GM19239 (cell line): ENCODE measurements around the gene TBC1D8.

Experiments
- DNase-seq: peaks from one replicate; pipeline ENCODE4 v3.0.0; 2011; ENCODE audit warnings: low spot score; ENCODE audit not compliant: insufficient read length
- FAIRE-seq: peaks from 2 replicates; lab custom pipeline; 2011; peaks lifted over from hg19 to GRCh38; lab: Jason Lieb, UNC

Gene TBC1D8

GRCh38 chr2:101114268-101114783 lies 36.9 kb downstream of the TBC1D8 start:
- DNase-seq: no peak
- no peak for FAIRE-seq

- DNase-seq (no peak), FAIRE-seq (no peak)
Measured at GRCh38 chr2:101113441-101114267, 37.5 kb downstream of the TBC1D8 start.

GRCh38 chr2:101112772-101113157 lies 38.4 kb downstream of the TBC1D8 start:
- DNase-seq (no peak), FAIRE-seq (no peak)

- DNase-seq: no peak
- no peak for FAIRE-seq
Measured at GRCh38 chr2:101111917-101112771, 39.0 kb downstream of the TBC1D8 start.

- DNase-seq: no peak
- FAIRE-seq: no peak
Measured at GRCh38 chr2:101111262-101111838, 39.8 kb downstream of the TBC1D8 start.

GRCh38 chr2:101109451-101110118 lies 41.6 kb downstream of the TBC1D8 start:
- no peak for FAIRE-seq

GRCh38 chr2:101108357-101108756 lies 42.8 kb downstream of the TBC1D8 start:
- FAIRE-seq (no peak), DNase-seq (no peak)

More at GRCh38 chr2:101109451-101110118, 41.6 kb downstream of the TBC1D8 start:
- no peak for DNase-seq

GRCh38 chr2:101107241-101107640 lies 43.9 kb downstream of the TBC1D8 start:
- DNase-seq: no peak
- no peak for FAIRE-seq

GRCh38 chr2:101106453-101107181 lies 44.6 kb downstream of the TBC1D8 start:
- FAIRE-seq: no peak
- no peak for DNase-seq

- DNase-seq: no peak
- FAIRE-seq: no peak
Measured at GRCh38 chr2:101105654-101106053, 45.5 kb downstream of the TBC1D8 start.

- DNase-seq: no peak
- no peak for FAIRE-seq
Measured at GRCh38 chr2:101097638-101098037, 53.5 kb downstream of the TBC1D8 start.

GRCh38 chr2:101096619-101097142 lies 54.5 kb downstream of the TBC1D8 start:
- no peak for DNase-seq

GRCh38 chr2:101094351-101094750 lies 56.8 kb downstream of the TBC1D8 start:
- DNase-seq: no peak
- FAIRE-seq: no peak

More at GRCh38 chr2:101096619-101097142, 54.5 kb downstream of the TBC1D8 start:
- no peak for FAIRE-seq

- DNase-seq (no peak), FAIRE-seq (no peak)
Measured at GRCh38 chr2:101089942-101090799, 61.0 kb downstream of the TBC1D8 start.

- peak; percentile 72 for FAIRE-seq
- DNase-seq: peak; percentile 56
Measured at GRCh38 chr2:101089419-101089818, 61.8 kb downstream of the TBC1D8 start.

GRCh38 chr2:101087638-101088037 lies 63.5 kb downstream of the TBC1D8 start:
- no peak for FAIRE-seq
- no peak for DNase-seq

GRCh38 chr2:101083613-101084012 lies 67.6 kb downstream of the TBC1D8 start:
- no peak for FAIRE-seq
- no peak for DNase-seq

- DNase-seq (no peak), FAIRE-seq (no peak)
Measured at GRCh38 chr2:101082998-101083397, 68.2 kb downstream of the TBC1D8 start.
